K562 (cell line): ENCODE data around the gene SPDEF. TPM values are rescaled to one million over a fixed set of nuclear protein-coding genes. Genes with fewer than 3 reads are reported as not detected.
A peak's percentile ranks its signal among the peaks of the same experiment; 100 is the strongest.

Experiments
- BCL6 ChIP-seq: fragments of 250-450 bp; sonication (Bioruptor Pico); IDR thresholded peaks from 2 replicates; pipeline ENCODE4 v1.4.0; 2020
- CREB3L1 ChIP-seq: fragments of 450-650 bp; IDR thresholded peaks from 2 replicates; pipeline ENCODE4 v1.6.1; 2014; ENCODE audit warnings: low read depth, mild to moderate bottlenecking, moderate library complexity, borderline replicate concordance
- CREB5 ChIP-seq: fragments of 250-450 bp; sonication (Bioruptor Pico); IDR thresholded peaks from 2 replicates; pipeline ENCODE4 v1.5.0; 2020; ENCODE audit warnings: mild to moderate bottlenecking
- EGR1 ChIP-seq: fragments of 450-650 bp; conservative IDR thresholded peaks from 2 replicates; pipeline ENCODE4 v1.6.1; 2017; ENCODE audit warnings: mild to moderate bottlenecking
- GTF3C2 ChIP-seq: IDR thresholded peaks from 3 replicates; pipeline ENCODE4 v1.6.1; 2011; ENCODE audit warnings: borderline replicate concordance, mild to moderate bottlenecking, moderate library complexity; ENCODE audit not compliant: insufficient read length; ENCODE audit errors: extremely low read depth
- KLF10 ChIP-seq: fragments of 250-450 bp; sonication (Bioruptor Pico); IDR thresholded peaks from 2 replicates; pipeline ENCODE4 v1.6.1; 2021; ENCODE audit warnings: matching md5 sums
- LEF1 ChIP-seq: fragments of 450-650 bp; IDR thresholded peaks from 2 replicates; pipeline ENCODE4 v1.6.1; 2016; ENCODE audit warnings: mild to moderate bottlenecking
- PHF8 ChIP-seq: fragments of 200-600 bp; sonication (generic); IDR thresholded peaks from 2 replicates; pipeline ENCODE4 v1.6.1; 2012; ENCODE audit warnings: mixed run types, mild to moderate bottlenecking, inconsistent platforms, low read length, moderate library complexity, borderline replicate concordance
- PTBP1 ChIP-seq: fragments of 200-400 bp; formaldehyde crosslinking; IDR thresholded peaks from 2 replicates; pipeline ENCODE4 v1.6.1; 2017; ENCODE audit warnings: low read depth, low read length
- RNF219 ChIP-seq: fragments of 250-450 bp; sonication (Bioruptor Pico); IDR thresholded peaks from 2 replicates; pipeline ENCODE4 v1.5.0; 2022; ENCODE audit warnings: mild to moderate bottlenecking
- TCF3 ChIP-seq: sonication (generic); formaldehyde crosslinking; IDR thresholded peaks from 2 replicates; pipeline ENCODE4 v1.4.0; 2020; ENCODE audit warnings: mild to moderate bottlenecking, missing genetic modification reagents
- TEAD2 ChIP-seq: fragments of 450-650 bp; IDR thresholded peaks from 2 replicates; pipeline ENCODE4 v1.6.1; 2016; ENCODE audit warnings: missing genetic modification characterization, control low read depth, missing compliant biosample characterization
- THRA ChIP-seq: fragments of 450-650 bp; IDR thresholded peaks from 2 replicates; pipeline ENCODE4 v1.6.1; 2017; ENCODE audit warnings: mild to moderate bottlenecking, moderate library complexity
- TOE1 ChIP-seq, 2 experiments: fragments of 450-650 bp in 1 of 2; sonication (generic) in 1 of 2; formaldehyde crosslinking in 1 of 2; IDR thresholded peaks; 2 replicates each; pipeline versions ENCODE4 v1.7.1 to v1.8.0; 2016 to 2022; ENCODE audit warnings: borderline replicate concordance in 2 of 2, mild to moderate bottlenecking in 2 of 2, antibody characterized with exemption in 1 of 2, inconsistent platforms in 1 of 2, low read depth in 1 of 2, missing genetic modification reagents in 1 of 2, moderate library complexity in 1 of 2
- ZNF589 ChIP-seq: fragments of 200-800 bp; sonication (Bioruptor generic); IDR thresholded peaks from 2 replicates; pipeline ENCODE4 v1.6.1; 2016; ENCODE audit warnings: low read depth, missing genetic modification characterization, missing compliant biosample characterization
- polyA plus RNA-seq, 8 experiments: library from polyadenylated mRNA; depleted of rRNA in 4 of 8; stranded (reverse) in 5 of 8; unstranded in 3 of 8; fragments of >200 nt; fragmentation: Nextera tagmentation in 2 of 8; fragmentation: Illumina TruSeq in 1 of 8; extraction: Ambion mirVana in 2 of 8; extraction: Trizol in 1 of 8; gene quantifications; 2 replicates each; pipeline versions ENCODE4 v1.2.1 to v1.2.3, GENCODE V29; 2011 to 2014; ENCODE audit warnings: inconsistent platforms in 1 of 8, missing spikeins in 1 of 8
- total RNA-seq, 7 experiments: library from RNA; depleted of rRNA in 6 of 7; stranded (reverse); fragments of >200 nt in 6 of 7; fragmentation: Illumina TruSeq in 2 of 7; extraction: Trizol in 2 of 7; gene quantifications; 2 replicates each; pipeline versions ENCODE4 v1.2.1 to v1.2.3, GENCODE V29; 2011 to 2021; ENCODE audit warnings: low replicate concordance in 1 of 7

The SPDEF gene
- total and polyA plus RNA-seq, 9 of the 15 experiments (the other 6 are each of a cell fraction or from before 2014, with no cell fraction given), result 0.04 to 0.12 (median 0.11) TPM; not detected in 5

- no peak for TF ChIP-seq TEAD2 (tag)
- TF ChIP-seq LEF1, result no peak
- TF ChIP-seq CREB5, result no peak
- no peak for TF ChIP-seq PTBP1
- TF ChIP-seq TOE1 (IDR thresholded peaks at IDR 0.05; ENCODE audit: borderline replicate concordance), result no peak
- TF ChIP-seq TOE1 (CRISPR knock-in tag; IDR thresholded peaks at IDR 0.05; ENCODE audit: borderline replicate concordance, low read depth), result 0 out of 2 replicates have a peak, but pooled peaks have one; percentile 35
- TF ChIP-seq EGR1, result peak; percentile 10; the same call in 1 of the 2 replicates
- no peak for TF ChIP-seq KLF10 (CRISPR knock-in tag)
- TF ChIP-seq ZNF589, result 0 out of 2 replicates have a peak, but pooled peaks have one; percentile 47
- TF ChIP-seq GTF3C2, result no peak
- no peak for TF ChIP-seq THRA
- no peak for TF ChIP-seq CREB3L1
- no peak for TF ChIP-seq RNF219
- TF ChIP-seq BCL6 (CRISPR knock-in tag), result no peak
- TF ChIP-seq TCF3 (CRISPR knock-in tag), result 0 out of 2 replicates have a peak, but pooled peaks have one; percentile 45
- peak; percentile 55; the same call in 1 of the 2 replicates for TF ChIP-seq PHF8
Measured at GRCh38 chr6:34526992-34527728, 29.0 kb downstream of the SPDEF start (continued).
